GM10266 (cell line): ENCODE measurements around the gene DOHH.
"Not testable (repeated sequence)": the region's sequence is repeated elsewhere in the genome, so short reads cannot be mapped to it uniquely, and the experiment has no call there.

Experiments used
- DNase-seq: peaks from one replicate; pipeline ENCODE4 v3.0.0; 2012; ENCODE audit errors: extremely low spot score
- TF ChIP-seq, protein P1 (sequence below): IDR thresholded peaks from 2 replicates; pipeline ENCODE4 v1.5.1; 2012; ENCODE audit warnings: mild to moderate bottlenecking, low read depth; ENCODE audit not compliant: control insufficient read depth, insufficient read depth; ENCODE audit errors: missing control alignments

The DOHH gene

DNA sequence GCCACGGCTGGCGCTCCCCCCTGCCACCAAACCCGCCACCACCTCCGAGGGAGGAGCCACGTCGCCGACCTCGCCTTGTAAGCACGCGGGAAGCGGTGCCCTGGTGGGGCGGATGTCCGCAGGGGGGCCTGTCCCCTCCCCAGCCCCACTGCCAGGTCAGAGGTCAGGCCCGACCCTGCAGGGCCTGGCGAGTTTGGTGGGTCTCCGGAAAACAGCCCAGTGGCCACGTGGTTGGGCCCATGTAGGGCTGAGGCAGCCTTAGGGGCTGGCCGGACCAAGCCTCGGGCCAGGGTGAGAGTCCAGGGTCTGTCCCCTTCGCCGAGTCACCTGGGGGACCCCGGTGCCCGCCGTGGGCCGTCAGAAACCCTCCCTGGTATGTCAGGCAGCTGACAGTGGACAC is 46.6 kb downstream of the DOHH start:
- DNase-seq: no peak
- TF ChIP-seq, protein P1, sequence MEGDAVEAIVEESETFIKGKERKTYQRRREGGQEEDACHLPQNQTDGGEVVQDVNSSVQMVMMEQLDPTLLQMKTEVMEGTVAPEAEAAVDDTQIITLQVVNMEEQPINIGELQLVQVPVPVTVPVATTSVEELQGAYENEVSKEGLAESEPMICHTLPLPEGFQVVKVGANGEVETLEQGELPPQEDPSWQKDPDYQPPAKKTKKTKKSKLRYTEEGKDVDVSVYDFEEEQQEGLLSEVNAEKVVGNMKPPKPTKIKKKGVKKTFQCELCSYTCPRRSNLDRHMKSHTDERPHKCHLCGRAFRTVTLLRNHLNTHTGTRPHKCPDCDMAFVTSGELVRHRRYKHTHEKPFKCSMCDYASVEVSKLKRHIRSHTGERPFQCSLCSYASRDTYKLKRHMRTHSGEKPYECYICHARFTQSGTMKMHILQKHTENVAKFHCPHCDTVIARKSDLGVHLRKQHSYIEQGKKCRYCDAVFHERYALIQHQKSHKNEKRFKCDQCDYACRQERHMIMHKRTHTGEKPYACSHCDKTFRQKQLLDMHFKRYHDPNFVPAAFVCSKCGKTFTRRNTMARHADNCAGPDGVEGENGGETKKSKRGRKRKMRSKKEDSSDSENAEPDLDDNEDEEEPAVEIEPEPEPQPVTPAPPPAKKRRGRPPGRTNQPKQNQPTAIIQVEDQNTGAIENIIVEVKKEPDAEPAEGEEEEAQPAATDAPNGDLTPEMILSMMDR: no peak

DNA sequence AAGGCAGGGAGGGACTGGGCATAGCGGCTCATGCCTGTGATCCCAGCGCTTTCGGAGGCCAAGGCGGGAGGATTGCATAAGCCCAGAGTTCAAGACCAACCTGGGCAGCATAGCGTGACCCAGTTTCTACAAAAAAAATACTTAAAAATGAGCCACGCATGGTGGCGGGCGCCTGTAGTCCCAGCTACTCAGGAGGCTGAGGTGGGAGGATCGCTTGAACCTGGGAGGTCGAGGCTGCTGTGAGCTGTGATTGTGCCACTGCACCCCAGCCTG is 47.6 kb downstream of the DOHH start:
- DNase-seq: not testable (repeated sequence)

DNA sequence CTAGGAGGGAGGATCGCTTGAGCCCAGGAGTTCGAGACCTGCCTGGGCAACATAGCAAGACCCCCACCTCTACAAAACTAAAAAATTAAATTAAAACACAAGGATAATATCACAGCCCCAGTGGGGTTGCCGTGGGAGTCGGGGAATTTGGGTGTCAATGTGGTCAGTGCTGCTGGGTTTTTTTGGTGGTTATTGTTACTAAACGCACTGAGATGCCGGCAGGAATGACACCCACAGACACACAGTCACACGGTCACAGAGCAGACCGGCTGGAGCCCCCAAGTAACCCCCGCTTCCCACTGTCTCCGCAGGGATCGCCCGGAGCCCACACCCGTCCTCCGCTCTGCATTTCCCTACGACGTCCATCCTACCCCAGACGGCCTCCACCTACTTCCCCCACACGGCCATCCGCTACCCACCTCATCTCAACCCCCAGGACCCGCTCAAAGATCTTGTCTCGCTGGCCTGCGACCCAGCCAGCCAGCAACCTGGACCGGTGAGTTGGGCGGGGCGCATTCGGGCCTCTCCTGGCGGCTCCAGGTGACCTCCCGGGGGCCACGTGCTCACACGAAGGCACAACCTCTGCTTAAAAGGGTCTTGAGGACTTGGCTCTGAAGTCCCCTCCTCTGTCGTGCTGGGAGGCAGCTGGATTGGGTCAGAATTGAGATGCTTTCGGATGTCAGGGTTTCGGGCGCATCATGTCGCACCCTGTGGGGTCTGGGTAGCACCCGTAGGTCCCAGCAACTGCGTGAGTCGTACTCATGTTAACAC is 48.1 kb downstream of the DOHH start:
- no peak for DNase-seq
- TF ChIP-seq, protein P1: no peak

DNA sequence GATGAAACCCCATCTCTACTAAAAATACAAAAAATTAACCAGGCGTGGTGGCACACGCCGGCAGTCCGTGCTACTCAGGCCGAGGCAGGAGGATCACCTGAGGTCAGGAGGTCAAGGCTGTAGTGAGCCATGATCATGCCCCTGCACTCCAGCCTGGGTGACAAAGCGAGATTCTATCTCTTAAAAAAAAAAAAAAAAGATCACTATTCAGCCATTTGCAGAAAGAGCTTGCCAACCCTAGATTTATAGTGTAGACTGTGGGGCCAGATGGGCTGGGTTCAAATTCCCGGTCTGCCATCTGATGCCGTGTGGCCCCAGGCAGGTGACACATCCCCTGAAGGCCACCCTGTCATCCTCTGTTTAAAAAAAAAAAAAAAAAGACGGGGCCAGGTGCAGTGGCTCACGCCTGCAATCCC is 49.0 kb downstream of the DOHH start:
- DNase-seq: no peak
- TF ChIP-seq, protein P1: no peak

DNA sequence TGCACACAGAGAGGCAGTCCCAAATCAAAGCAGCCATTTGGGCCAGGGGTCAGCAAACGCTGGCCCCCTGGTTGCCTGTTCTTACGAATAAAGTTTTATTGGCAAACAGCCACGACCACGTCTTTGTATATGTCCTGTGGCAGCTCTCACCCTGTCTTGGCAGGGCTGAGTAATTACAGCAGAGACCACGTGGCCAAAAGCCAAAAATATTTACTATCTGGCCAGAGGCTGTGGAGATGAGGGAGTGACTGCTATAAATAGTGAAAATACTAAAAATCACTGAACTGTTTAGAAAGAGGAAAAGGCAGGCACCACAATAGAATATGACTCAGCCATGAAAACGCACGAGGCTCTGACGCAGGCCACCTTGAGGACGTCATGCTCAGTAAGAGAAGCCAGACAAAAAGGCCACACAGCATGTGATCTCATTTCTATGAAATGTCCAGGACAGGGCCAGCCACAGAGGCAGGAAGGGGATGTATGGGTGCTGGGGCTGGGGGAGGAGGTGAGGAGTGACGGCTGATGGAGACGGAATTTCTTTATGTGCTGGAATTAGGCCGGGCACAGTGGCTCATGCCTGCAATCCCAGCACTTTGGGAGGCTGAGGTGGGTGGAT is 49.6 kb downstream of the DOHH start:
- DNase-seq: peak; percentile 68
- TF ChIP-seq, protein P1: no peak

DNA sequence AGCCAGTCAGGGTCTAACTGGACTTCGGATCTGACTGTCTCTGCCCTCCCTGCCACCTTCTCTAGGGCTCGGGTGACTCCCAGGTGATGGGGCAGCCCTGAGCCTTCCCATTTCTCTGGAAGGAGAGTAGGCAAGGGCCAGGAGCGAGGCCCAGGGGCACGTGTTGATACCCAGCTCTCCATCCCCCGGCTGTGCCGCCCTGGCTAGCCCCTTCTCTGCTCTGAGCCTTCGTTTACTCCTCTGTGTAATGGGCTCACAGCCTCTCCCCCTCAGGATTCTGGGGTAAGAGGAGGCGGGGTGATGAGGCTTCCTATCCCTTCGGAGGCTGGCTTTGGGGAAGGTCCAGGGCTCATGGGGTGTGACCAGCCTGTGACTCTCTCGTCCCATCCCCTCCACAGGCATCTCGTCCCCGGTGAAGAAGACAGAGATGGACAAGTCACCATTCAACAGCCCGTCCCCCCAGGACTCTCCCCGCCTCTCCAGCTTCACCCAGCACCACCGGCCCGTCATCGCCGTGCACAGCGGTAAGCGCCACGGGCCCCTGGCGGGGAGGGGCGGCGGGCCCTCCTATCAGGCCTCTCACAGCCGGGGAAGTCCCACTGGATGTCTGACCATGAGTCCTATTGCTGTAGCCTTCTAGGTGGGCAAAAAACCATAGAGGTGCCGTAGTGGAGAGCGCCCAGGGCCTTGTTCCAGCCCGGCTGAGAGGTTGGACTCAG is 51.7 kb downstream of the DOHH start:
- TF ChIP-seq, protein P1: no peak
- no peak for DNase-seq

DNA sequence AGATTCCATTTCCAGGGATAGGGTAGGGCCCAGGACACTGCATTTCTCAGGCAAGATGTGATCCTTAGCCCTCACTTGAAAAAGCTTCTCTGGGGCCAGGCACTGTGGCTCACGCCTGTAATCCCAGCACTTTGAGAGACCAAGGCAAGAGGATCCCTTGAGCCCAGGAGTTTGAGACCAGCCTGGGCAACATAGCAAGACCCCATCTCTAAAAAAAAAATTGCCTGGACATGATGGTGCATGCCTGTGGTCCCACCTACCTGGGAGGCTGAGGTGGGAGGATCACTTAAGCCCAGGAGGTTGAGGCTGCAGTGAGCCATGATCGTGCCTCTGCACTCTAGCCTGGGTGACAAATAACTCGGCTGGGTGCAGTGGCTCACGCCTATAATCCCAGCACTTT is 53.8 kb downstream of the DOHH start:
- DNase-seq: not testable (repeated sequence)

DNA sequence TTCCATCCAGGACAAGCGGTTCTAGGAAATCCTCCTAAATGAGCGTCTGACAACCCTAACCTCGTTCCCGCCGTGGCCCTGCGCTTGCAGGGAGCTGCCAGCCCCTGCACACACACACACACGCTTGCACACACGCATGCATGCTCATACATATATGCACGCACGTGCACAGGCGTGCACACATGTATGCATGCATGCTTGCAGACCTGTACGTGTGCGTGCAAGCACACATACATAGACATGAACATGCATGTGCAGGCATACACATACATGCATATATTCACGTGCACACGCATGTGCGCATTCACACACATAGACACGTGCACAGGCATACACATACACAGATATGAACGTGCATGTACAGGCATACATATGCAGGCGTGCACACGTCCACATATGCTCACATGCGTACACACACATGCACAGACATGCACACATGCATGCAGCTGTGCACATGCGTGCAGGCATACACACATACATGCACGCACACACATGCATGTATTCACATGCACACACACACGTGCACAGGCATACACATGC is 55.7 kb downstream of the DOHH start:
- TF ChIP-seq, protein P1: no peak
- no peak for DNase-seq
